HG03025 (cell line): Measurements from ENCODE around the gene DESI2.
"Not testable (repeated sequence)": the region's sequence is repeated elsewhere in the genome, so short reads cannot be mapped to it uniquely, and the experiment has no call there.

Experiments used
- ATAC-seq: cut with Tn5 transposase; IDR thresholded peaks from one replicate; pipeline ENCODE4 v1.9.1; 2021; ENCODE audit warnings: mild to moderate bottlenecking, moderate library complexity; ENCODE audit not compliant: unreplicated experiment, low FRiP score

DESI2 gene

DNA sequence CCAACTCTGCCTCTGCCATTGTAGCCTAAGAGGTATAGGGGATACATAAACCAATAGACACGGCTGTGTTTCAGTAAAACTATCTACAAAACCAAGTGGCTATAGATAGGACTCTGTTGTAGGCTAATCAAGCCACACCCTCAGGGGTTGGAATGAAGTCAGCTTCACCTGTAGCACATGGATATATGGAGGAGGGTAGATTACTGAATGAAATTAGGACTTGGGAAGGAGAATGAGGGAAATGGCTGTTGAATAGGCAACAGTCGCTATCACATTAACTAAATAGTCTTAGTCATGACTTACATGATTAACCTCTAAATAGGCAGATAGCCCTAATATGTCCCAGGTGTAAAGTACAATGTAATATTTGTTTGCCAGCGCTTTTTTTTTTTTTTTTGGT, 49.7 kb downstream of the DESI2 start:
- ATAC-seq: no peak

DNA sequence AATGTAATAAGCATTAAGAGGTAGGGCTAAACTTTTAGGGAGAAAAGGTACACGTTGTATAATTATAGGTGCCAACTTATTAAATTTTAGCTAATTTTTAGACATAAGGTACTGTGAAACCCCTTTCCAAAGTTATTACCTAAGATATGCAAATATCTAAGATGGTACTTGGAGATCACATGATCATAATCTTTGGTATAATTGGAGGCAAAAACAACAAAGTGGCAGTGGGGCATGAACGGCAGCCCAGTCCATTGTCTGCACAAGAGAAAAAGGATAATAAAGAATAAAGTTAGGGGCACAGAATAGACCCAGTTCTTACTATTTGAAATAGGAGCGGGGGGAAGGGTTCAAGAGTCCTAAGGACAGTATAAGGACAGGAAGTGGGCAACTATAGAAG, 51.2 kb downstream of the DESI2 start:
- ATAC-seq: no peak

DNA sequence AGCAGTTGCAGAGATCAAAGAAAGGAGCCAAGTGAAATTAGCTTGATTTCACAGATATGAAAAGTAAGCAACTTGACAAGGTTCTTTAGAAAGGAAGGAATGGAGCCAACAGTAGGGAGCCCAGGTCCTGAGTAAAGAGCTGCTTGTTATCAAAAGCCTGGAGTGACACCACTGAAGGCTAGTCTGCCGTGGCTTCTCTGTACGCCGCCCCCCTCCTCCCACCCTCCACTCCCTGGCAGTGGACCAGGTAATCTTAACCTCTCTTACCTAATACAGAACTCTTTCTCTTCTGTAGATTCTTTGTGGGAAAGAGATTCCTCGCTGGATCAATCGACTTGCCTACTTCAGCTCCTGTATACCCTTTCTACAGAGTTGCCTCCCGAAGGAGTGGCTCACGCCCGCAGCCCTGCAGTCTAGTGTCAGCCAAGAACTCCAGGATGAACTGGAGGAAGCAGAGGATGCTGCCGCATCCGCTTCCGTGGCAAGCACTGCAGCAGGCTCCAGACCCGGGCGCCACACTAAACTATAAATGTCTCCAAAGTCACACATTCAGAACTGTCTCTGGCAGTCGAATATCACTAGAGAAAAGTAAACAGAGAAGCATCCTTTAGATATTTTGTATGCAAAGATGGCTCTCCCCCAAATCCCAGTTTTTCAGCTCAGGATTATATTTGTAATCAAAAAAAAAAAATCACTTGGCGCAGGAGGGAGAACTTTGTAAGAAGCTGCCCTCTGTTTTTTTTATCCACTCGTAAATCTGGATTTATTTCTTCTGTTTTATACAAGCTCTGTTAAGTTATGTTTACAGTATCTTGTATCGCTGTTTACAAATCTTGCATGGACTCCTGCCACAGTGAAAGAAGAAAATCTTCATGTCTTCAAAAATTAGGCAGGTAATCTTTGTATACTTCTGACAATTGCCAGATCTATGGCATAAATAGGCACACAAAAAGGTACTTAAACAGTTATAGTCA, 52.6 kb downstream of the DESI2 start:
- no peak for ATAC-seq

DNA sequence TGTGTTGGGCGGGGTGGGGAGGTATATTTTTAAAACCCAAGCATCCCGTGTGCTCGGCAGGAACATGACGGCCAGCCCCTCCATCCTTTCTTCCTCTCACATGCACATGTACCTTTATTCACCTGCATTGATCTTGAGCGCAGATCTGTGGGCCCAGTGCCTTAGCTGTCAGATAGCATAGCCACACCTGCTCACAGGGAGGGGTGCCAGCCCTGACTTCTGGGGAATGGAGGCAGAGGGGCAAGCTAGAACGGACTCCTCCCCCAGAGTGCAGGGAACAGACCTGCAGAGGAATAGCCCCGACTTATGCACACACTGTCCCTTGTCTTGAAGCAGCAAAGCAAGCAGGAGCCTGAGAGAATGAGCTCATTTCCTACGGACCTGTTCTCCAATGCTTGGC, 56.1 kb downstream of the DESI2 start:
- no peak for ATAC-seq

DNA sequence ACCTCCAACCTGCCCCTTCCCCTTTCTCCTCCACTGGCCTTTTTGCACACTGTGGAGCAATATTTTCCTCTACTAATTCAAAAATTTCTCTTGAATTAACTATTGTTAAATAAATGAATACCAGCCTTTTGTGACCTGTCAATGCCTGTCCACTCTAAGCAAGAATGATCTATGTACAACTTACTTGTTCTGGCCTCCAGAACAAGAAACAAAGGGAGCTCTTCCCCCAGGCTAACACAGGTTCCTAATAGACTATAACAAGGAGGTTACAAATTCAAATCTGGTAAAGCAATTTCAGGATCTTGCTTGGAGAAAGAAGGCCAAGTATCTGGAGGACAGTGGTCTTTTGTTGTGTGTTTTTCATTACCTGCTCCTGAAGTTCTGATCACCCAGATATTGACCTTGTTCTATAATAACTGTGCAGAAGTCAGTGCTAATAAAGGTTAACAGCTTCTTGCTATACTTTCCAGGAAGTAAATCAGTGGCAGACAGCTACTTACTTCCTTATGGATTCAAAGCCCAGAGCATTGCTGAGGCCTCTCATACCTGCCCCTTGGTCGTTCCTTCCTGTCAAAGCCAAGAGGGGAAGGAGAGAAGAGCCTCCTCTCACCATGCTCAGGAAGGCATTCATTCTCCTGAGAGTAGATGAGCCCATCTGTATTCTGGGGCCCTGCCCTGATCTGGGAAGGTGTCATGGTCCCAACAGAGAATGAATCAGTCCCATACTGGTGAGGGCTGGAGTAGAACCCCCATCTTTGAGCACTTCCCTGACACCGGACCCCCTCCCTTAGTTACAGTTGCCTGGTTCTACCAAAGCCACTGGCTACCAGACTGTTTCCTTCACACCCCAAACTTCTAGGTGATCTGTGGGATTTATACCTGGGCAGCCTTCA, 56.8 kb downstream of the DESI2 start:
- ATAC-seq: no peak

DNA sequence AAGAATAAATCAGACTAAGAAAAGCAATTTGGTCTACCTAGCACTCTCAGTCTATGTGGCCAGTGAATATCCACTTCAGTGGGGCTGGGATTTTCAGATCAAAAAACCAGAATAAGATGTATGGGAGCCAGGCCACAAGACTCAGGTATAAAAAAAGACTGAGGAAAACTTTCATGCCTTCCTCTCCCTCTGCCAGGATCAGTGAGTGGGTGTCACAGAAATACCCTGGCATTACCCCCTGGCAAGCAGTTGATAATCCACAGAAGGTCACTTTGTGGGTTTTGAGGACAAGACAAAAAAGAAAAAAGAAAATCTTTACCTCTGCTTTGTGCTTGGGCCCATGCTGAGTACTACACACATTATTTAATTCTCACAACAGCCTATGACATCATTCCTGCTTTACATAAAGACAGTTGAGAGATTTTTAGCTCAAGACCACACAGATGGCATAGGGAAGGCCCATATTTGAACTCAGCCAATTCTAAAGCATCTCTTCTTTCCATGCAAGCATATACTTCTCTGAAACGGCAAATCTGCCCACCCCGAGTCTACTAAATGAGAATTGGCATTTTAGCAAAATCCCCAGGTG, 57.6 kb downstream of the DESI2 start:
- ATAC-seq: no peak

DNA sequence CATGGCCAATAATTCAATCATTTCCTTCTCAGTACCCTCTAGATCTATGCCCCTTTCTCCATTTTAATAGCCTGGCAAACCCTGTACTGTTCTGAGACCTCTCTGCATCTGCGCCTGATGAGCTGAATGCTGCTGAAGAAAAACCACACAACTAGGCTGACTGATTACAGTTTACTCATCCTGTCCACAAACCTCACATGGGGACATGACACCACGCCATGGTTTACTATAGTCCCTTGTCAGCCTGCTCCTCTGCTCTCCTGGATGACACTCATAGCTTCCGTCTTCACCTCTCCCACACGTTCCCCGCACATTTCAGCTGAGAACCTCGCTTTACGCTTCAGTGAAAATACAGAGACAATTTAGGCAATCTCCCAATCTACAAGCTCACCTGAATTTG, 59.7 kb downstream of the DESI2 start:
- no peak for ATAC-seq

DNA sequence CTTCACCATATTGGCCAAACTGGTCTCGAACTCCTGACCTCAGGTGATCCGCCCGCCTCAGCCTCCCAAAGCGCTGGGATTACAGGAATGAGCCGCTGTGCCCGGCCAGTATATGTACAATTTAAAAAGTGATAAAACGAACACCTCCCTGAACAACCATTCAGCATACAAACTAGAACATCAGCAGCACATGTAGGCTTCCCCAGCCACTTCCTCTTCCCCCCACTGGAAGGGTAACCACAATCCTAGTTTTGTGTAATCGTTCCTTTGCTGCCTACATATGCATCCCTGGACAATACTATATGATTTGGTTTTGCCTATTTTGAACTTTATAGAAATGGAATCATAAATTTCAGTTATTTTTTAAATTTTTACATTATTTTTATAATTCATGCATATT, 60.4 kb downstream of the DESI2 start:
- ATAC-seq: no peak

DNA sequence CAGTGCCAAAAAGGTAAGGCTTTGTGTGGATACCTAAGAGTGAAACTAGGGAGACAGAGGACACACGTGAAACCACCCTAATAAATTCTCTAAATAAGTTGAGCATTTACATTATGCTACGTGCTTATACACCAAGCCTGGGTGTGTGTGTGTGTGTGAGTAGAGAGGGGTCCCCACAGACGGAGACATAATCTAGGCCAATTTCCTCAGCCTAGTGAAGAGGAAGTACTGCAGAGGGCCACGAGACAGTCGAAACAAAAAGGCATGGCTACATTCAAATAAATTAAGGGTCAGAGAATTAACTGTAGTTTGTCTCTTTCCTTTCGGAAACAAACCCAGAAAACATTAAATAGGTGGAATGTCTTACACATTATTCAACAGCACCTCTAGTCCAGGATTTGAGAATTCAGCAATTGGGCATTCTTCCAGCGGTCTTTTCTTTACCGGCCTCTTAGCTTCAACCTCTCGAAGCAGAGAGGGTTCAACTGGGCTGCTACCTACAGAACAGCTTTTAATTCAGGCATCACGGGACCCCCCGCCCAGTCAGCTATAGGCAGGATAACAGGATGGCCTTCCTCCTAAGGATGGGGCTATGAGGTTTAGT, 75.0 kb downstream of the DESI2 start:
- no peak for ATAC-seq

DNA sequence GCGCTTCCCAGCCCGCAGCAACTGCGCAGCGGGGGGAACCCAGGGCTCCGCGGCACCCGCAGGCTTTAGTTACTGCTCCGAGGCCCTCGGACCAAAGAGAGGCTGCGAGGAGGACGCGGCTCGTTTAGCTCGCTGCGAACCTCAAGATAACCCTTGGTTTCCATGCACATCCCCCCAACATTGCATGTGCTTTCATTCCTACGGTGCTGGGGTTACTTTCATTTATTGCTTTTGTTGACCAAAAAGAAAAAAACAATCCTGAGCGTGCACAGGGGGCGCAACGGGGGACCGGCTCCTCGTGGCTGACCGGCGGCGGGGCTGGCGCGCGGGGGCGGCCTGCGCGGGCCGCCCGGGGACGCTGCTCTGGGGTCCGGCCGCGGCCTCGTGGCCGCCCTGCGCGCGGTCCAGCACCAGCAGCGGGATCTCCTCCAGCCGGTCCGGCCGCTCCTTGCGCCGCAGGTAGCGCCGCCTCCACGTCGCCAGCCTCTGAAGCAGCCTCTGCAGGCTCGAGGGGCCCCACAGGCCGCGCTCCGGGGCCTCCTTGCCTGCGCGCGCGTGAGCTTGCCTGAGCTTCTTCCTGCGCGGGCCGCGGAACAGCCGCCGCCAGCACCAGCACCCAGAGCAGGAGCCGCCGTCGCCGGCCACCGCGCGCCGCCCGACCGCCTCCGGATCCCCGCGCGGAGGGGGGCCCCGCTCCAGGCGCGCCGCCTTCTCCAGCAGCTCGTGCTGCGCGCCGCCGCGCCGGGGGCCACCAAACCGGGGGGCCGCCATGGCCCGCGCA, 77.4 kb downstream of the DESI2 start:
- ATAC-seq: no peak

DNA sequence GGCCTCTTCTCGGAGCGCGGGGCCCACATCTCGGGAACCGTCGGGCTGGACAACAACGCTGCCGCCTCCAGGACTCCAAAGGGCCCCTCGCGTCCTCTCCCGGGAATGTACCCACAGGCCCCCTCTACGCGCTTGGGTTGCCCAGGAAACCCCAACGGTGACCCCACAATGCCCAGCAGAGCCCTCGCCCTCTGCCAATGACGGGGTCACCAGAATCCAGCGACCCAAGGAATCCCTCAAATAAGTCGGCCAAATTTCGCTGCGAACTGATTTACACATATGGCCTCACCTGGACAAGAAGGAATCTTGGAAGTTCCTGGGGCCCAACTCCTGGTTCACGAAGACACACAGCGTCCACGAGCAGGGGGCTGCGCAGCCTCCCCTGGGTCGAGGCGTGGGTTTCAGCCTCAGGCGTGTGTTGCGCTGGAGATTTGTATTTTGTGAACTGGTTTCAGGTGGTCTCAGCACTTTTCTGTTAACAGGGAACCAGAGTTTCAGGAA, 78.1 kb downstream of the DESI2 start:
- no peak for ATAC-seq

DNA sequence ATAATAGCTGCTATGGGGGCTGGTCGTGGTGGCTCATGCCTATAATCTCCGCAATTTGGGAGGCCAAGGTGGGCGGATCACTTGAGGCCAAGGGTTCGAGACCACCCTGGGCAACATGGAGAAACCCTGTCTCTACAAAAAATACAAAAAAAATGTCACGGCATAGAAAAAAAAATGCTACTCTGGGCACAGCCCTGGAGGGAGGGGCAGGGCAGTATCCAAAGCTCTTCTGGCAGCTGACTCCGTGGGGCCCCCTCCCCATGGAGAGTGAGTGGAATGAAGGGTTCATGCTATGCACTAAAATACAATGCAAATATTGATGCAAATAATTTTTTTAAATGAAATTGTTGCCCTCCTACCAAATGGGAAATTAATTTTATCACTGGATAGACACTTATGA, 78.7 kb downstream of the DESI2 start:
- no peak for ATAC-seq

DNA sequence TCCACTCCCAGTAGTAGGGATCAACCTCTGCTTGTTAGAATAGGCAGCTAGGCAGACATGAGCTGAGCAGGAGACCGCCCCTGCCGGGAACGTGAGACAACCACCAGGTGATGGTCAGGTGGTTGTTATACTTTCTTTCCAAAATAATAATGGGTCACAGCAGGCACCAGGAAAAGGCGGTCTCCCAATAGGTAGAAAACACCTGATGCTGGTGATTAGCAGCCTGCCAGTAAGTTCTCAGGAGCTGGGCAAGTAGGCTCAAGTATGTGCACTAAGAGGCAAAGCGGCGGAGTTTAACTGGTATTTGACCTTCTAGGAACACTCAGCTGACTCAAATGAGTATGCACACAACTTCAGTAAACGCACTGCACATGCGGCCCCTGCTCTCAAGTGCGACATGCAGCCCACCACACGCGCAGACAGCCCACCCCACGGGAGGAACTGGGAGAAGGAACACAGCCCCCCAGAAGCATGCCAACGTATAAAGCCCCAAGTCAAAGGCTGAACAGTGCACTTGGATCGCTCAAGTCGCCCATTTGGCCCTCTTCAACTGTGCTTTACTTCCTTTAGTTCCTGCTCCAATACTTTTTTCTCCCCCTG, 80.0 kb downstream of the DESI2 start:
- ATAC-seq: no peak

DNA sequence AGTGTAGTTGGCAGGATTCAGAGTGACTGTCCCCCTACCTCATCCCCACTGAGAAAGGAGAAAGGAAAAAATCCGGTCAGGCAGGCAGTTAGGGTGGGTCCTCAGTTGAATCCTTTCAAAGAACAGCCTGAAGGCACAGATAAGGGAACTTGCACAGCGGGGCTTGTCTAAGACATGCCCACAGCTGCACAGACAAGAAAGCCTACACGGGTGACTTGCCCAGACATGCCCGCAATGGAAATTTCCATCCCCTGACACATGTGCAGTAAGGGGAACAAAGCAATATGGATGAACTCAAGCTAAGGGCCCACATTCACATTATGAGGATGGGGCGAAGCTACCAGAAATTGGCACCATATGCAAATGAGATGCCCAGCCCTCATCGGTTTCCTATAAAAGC, 82.5 kb downstream of the DESI2 start:
- no peak for ATAC-seq

DNA sequence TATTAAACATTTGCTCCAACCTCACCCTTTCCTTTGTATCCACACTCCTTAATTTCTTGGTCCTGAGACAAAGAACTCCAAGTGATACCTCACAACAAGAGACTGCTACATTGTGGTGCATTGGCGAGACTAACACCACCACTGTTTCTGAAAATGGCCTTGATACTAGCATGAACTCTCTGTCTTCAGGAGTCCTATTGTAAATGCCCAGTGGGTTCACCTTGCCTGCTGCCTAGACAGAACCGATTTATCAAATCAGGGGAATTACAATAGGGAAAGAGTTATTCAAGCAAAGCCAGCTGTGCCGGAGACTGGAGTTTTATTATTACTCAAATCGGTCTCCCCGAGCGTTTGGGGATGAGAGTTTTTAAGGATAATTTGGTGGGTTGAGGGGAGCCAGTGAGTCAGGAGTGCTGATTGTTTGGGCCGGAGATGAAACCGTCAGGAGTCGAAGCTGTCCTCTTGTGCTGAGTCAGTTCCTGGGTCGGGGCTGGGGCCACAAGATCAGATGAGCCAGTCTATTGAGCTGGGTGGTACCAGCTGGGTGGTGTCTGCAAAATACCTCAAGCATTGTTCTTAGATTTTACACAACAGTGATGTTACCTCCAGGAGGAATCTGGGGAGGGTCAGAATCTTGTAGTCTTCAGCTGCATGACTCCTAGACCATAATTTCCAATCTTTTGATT, 83.1 kb downstream of the DESI2 start:
- no peak for ATAC-seq

DNA sequence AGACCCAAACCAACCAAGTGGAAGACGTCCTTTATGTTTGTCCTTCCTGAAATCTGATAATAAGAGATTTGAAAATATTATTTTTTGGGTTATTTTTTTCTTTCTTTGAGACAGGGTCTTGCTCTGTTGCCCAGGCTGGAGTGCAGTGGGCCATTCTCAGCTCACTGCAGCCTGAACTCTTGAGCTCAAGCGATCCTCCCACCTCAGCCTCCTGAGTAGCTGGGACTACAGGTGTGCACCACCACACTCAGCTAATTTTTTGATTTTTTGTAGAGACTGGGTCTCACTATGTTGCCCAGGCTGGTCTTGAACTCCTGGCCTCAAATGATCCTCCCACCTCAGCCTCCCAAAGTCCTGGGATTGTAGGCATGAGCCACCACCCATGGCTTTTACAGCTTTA, 86.2 kb downstream of the DESI2 start:
- not testable (repeated sequence) for ATAC-seq

DNA sequence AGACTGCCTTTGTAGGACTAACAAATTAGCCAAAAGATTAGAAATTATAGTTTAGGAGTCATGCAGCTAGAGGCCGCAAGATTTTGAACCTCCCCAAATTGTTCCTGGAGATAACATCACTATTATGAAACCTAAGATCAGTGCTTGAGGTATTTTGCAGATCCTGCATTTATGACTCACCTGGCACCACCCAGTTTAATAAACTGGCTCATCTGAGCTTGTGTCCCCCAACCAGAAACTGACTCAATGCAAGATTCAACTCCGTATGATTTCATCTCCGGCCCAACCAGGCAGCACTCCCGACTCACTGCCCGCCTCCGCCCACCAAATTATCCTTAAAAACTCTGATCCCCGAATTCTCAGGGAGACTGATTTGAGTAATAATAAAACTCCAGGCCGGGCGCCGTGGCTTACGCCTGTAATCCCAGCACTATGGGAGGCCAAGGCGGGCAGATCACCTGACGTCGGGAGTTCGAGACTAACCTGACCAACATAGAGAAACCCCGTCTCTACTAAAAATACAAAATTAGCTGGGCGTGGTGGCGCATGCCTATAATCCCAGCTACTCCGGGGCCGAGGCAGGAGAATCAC, 87.2 kb downstream of the DESI2 start:
- not testable (repeated sequence) for ATAC-seq

DNA sequence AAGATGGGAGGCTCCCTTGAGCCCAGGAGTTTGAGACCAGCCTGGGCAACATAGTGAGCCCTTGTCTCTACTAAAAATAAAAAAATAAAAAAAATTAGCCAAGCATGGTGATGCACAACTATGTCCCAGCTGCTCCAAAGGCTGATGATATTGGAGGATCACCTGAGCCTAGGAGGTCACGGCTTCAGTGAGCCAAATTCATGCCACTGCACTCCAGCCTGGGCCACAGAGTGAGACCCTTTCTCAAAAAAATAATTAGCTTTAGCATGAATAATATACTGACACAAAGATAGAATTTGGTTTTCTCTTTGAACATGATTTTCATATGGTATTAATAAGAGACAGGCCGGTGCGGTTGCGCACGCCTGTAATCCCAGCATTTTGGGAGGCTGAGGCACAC, 88.8 kb downstream of the DESI2 start:
- no peak for ATAC-seq
